Tibial nerve (tissue), 3 donors: ENCODE data around the gene MMP19.

Experiments used
- CTCF ChIP-seq, 5 experiments: fragments of 200-600 bp in 3 of 5; fragments of 450-650 bp in 2 of 5; sonication (generic) in 3 of 5; IDR thresholded peaks; one replicate each; pipeline ENCODE4 v1.5.1; 2016 to 2019; ENCODE audit warnings: antibody characterized with exemption in 5 of 5, mild to moderate bottlenecking in 3 of 5, moderate library complexity in 2 of 5
- POLR2A ChIP-seq, 2 donors: fragments of 450-650 bp; IDR thresholded peaks; one replicate each; pipeline ENCODE4 v1.6.1; 2017; ENCODE audit warnings: antibody characterized with exemption in 2 of 2, mild to moderate bottlenecking in 2 of 2, moderate library complexity in 2 of 2

- TF ChIP-seq CTCF (IDR thresholded peaks at IDR 0.05) (no peak), POLR2A (IDR thresholded peaks at IDR 0.05) (no peak)
Measured at GRCh38 chr12:55809274-55809673, 33.5 kb downstream of the MMP19 start.
